Ecto neural progenitor cell (in vitro differentiated cells): ENCODE measurements around the gene DFFA.
"Not testable (repeated sequence)": the region's sequence is repeated elsewhere in the genome, so short reads cannot be mapped to it uniquely, and the experiment has no call there.

Experiments used
- DNase-seq: peaks from one replicate; pipeline ENCODE4 v3.0.0-alpha.2; 2018; ENCODE audit warnings: low spot score

The DFFA gene

DNA sequence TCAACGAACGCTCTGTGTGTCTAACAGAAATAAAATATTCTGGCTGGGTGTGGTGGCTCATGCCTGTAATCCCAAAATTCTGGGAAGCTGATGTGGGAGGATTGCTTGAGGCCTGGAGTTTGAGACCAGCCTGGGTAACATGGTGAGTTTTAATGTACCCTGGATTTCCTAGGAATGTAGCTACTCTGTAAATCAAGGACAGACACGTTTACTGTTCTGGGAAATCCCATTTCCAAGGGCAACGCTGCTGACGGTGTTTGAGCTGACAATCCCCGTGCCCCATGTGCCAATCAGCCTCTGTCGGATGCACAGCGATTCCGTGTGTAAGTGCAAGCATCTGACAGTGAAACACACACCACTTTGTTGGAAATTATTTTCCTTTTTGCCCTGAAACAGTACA lies 14.5 kb downstream of the DFFA start:
- no peak for DNase-seq

- DNase-seq = not testable (repeated sequence)
Observed at GRCh38 chr1:10457462-10457861, 14.9 kb downstream of the DFFA start.

DNA sequence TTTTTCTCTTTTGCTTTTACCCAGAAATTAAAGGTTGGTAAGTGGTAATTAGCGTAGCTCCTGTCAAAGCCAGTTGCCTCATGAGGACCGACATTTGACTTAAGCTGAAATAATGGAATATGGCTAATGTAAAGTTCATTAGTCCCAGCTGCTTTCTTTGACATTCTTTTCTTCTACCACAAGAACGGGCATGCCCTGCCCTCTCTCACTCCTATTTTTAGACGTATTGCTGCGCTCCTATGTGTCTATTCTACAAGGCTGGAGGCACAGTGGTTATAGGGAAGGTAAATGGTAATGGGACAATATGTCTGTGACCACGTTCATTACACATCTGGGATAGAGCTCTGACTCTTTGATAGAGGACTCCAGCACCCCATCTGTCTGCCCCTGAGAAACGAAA lies 15.7 kb downstream of the DFFA start:
- DNase-seq = no peak

GRCh38 chr1:10456048-10456447 lies 16.3 kb downstream of the DFFA start:
- DNase-seq = no peak

DNA sequence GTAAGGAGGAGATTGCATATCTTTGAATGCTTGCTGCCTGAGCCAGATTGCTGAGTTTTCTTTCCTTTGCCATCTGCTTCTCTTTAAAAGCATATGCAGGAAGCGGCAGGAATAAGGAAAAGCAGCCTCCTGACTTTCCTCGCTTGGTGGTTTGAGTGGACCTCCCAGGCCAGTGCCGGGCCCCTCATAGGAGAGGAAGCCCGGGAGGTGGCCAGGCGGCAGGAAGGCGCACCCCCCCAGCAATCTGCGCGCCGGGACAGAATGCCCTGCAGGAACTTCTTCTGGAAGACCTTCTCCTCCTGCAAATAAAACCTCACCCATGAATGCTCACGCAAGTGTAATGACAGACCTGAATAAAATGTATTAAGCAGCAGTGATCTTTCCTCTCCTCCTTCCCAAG lies 21.0 kb downstream of the DFFA start:
- no peak for DNase-seq

GRCh38 chr1:10450836-10451235 lies 21.5 kb downstream of the DFFA start:
- DNase-seq = no peak

- no peak for DNase-seq
Observed at GRCh38 chr1:10450156-10450814, 22.0 kb downstream of the DFFA start.

DNA sequence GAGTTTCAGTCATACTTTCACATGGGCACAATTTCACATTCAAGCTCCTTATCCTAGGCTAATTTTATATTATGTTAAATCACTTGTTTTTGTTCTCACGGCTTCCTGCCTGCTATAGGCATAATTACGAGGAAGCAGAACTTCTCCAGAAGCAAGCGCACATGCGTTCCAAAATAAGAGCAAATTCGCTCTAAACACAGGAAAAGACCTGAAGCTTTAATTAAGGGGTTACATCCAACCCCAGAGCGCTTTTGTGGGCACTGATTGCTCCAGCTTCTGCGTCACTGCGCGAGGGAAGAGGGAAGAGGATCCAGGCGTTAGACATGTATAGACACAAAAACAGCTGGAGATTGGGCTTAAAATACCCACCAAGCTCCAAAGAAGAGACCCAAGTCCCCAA lies 22.6 kb downstream of the DFFA start, which contains the start of gene CORT:
Gene CORT, plus strand, starts transcription at position 281 of the 400 bp plus-strand sequence. CDS start 193 bp downstream, outside the sequence.
- no peak for DNase-seq

- DNase-seq = no peak
Observed at GRCh38 chr1:10446790-10447422, 25.4 kb downstream of the DFFA start.

GRCh38 chr1:10444795-10445397 lies 27.4 kb downstream of the DFFA start:
- DNase-seq = no peak

GRCh38 chr1:10444248-10444647 lies 28.1 kb downstream of the DFFA start:
- no peak for DNase-seq

DNA sequence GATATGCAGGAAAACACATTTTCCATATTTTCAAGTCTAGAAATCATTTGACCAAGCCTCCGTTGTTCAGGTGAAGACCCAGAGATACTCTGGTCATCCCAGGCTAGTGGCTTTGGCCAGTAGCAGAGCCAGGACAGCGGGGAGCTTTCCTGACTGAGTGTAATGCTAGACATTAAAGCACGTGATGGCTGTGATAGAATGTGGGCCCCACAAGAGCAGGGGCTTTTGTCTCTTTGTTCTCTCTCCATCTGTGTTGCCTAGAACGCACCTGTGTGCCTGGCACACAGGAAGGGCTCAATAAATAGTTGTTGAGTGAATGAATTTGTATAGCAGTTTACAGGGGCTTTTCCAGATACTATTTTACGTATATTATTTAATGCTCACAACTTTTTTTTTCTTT lies 31.5 kb downstream of the DFFA start:
- DNase-seq = no peak

- no peak for DNase-seq
Observed at GRCh38 chr1:10440305-10440704, 32.0 kb downstream of the DFFA start.

DNA sequence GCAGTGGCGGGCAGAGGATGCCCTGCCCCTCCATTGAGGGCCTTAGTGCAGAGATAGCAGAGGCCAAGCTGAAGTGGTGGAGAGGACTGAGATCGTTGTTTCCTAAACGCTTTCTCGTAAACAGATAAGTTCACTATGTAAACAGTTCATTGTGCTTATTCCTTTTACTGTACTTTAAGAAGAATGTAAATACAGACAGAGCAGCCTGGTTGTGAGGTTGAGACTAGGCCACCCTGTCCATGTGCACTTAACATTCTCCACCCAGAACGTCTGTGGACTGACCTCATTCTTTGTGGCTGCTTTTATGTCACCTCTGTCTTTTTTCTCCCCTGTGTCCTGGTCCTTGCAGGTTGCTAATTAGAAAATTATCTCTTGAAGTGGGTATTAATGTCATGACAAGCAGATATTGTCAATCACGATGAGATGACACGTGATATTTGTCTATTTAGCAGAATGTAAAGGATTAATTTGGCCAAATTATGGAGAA lies 33.6 kb downstream of the DFFA start:
- no peak for DNase-seq

GRCh38 chr1:10437052-10437451 lies 35.3 kb downstream of the DFFA start:
- DNase-seq = no peak

- DNase-seq = no peak
Observed at GRCh38 chr1:10434590-10434989, 37.7 kb downstream of the DFFA start.

DNA sequence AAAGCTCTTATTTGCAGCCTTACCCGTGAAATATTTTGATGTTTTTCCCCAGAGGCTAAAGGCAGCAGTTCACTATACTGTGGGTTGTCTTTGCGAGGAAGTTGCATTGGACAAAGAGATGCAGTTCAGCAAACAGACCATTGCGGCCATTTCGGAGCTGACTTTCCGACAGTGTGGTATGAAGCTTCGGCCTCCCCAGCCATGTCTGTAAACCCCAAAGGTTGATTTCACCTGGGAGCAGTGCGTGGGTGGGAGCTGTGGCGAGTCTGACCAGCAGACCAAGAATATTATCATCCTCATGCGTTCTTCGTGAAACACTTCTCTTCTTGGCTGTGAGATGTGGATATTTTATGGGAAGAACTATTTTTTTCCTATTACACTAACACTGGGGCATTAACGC lies 38.5 kb downstream of the DFFA start:
- DNase-seq = no peak

- DNase-seq = no peak
Observed at GRCh38 chr1:10432910-10433700, 39.2 kb downstream of the DFFA start.

- DNase-seq = no peak
Observed at GRCh38 chr1:10431070-10431730, 41.1 kb downstream of the DFFA start.

- peak; percentile 96 for DNase-seq
Observed at GRCh38 chr1:10430216-10431069, 41.9 kb downstream of the DFFA start, which contains the start of gene CENPS. CENPS (plus strand) TSS chr1:10430433; CDS start chr1:10430518, 85 bp downstream.

DNA sequence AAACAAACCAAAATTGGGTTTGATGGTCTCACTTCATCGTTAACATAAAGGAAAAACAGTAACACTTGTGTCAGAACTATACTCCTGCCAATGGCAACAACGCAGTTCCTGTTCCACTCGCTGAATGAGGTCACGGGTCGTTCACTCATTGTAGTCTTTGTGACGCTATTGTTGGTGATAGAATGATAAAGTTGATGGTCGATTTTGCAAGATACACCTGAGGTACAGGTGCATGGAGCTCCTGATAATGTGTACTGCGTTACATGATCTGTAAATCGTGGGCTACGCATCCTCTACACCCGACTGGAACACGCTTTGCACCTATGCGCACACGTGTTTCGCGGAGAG lies 42.5 kb downstream of the DFFA start:
- DNase-seq = no peak
